Stimulated activated CD8-positive, alpha-beta memory T cell treated with anti-CD3 and anti-CD28 coated beads, Interleukin-12 subunit alpha, Interleukin-12 subunit beta, amount 100 ng/mL, for 1 hour (primary cell): ENCODE measurements around the gene HYAL2.

Experiments
- DNase-seq: peaks from one replicate; pipeline ENCODE4 v3.0.0-alpha.2; 2020; ENCODE audit warnings: low read depth

The HYAL2 gene

GRCh38 chr3:50330330-50330729 lies 7.8 kb upstream of the HYAL2 start:
- no peak for DNase-seq

- peak; percentile 90 for DNase-seq
Measured at GRCh38 chr3:50327943-50328691, 5.6 kb upstream of the HYAL2 start, which contains the start of gene TUSC2. Gene TUSC2, minus strand, starts transcription at chr3:50328223. Its CDS starts 124 bp downstream, at chr3:50328099.

GRCh38 chr3:50327129-50327528 lies 4.6 kb upstream of the HYAL2 start:
- no peak for DNase-seq

- no peak for DNase-seq
Measured at GRCh38 chr3:50326182-50326541, 3.6 kb upstream of the HYAL2 start.

DNA sequence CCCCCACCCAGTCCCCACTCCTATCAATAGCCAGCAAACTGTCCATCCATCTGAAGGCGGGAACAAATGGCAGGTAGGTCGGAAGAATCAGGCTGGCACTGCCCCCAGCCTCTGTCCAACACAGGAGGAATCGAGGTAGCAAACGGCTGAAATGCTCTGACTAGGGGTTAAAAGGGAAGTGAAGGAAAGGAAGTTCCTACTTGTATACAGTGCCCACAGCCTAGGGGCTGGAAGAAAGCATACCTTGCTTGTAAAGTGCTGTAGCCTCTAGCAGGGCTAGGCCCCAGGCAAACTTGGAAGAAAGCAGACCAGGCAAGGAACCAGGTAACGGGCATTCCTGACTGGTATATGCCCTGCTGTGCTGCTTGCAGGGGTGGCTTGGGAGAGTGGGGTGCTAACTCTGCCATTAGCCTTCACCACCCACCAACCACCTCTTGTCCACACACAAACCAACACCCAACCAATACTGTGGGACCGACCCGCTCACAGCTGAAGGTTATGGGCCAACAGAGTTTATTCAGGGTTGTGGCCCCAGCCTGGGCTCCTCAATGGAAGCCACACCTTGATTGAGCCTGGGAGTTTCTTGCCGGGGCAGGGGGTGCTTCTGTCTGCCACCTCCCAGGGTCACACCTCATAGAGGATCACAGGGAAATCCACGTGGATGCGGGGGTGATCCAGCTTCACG lies 3.1 kb upstream of the HYAL2 start:
- DNase-seq, result no peak

GRCh38 chr3:50325113-50325480 lies 2.6 kb upstream of the HYAL2 start:
- no peak for DNase-seq

GRCh38 chr3:50324351-50325112 lies 2.0 kb upstream of the HYAL2 start:
- DNase-seq, result peak; percentile 30

GRCh38 chr3:50323614-50324199 lies 1.2 kb upstream of the HYAL2 start:
- DNase-seq, result no peak

DNA sequence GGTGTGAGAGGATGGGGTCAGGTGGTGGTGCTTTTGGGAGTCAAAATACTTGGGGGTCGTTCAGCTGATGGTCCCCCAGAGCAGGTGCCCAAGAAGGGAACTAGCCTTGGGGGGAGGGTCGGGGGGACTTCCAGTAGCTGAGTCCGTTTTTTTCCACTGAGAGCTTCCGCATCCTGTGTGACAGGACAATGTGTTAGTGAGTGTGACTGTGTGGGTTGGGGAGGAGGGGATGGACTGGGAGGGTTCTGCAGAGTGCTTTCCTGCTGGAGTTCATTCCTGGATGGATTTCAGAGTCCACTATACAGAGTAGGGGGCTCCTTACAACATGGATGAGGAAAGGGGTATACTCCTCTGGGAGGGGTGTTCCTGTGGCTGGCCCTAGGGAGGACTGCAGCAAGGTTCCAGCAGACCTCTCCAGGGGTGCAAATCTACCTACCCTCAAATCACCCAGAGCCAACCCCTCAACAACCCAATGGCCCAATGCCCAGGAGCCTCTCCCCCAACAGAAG lies 601 bp upstream of the HYAL2 start:
- DNase-seq, result no peak

- no peak for DNase-seq
Measured at GRCh38 chr3:50322115-50322385, 495 bp downstream of the HYAL2 start.

- DNase-seq, result peak; percentile 67
Measured at GRCh38 chr3:50321336-50322114, 1.0 kb downstream of the HYAL2 start.

- DNase-seq, result peak; percentile 24
Measured at GRCh38 chr3:50320853-50321335, 1.7 kb downstream of the HYAL2 start.

GRCh38 chr3:50319894-50320625 lies 2.5 kb downstream of the HYAL2 start:
- DNase-seq, result no peak

GRCh38 chr3:50319181-50319893 lies 3.2 kb downstream of the HYAL2 start:
- DNase-seq, result no peak

DNA sequence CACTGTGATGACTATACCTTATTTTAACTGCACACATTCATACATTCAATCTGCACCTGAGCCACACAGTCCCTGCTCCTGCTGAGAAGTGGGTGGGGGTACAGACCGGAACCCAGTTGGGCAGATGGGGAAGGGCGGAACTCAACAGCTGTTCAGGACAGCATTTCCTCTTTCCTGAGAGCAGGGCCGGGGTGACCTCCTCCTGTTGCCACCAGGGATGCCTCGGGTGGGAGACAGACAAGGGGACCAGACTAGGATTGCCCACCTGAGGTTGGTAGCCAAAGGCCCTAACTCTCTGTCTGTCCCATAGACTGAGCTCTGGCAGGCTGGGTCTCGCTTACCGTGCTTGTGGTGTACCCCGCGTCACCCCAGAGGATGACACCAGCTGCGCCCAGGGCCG lies 3.9 kb downstream of the HYAL2 start:
- DNase-seq, result no peak

DNA sequence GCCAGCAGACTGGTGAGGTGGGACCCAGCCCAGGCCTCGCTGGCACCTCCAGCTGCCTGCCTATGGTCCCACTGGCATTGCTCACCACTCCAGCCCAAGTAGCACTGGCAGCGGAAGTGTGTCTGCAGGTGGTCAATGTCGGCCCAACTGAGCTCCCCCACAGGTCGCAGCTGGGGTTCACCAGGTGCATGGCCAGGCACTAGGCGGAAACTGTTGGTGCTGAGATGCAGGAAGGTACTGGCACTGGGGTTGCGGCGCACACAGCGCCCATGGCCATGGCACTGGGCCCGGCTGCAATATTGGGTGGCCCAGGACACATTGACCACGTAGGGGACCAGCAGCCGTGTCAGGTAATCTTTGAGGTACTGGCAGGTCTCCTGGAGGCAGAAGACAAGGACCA lies 4.4 kb downstream of the HYAL2 start:
- DNase-seq, result no peak

DNA sequence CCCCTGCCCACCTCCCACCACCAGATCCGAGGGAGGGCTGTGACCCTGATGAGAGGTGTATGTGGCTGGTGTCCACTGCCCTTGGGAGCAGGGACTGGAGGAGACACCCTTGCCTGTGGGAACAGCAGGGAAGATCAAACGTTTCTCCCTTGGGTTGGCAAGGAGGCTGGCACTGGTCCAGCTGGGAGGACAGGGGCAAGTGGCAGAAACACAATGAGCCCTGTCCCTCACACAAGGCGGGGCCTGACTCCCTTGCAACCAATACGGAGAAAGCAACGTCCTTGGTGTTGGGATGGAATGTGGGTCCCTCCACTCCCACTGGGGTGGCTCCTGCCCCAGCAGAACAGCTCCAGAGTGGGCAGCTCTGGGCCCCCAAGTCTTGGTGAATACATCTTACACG lies 5.2 kb downstream of the HYAL2 start:
- DNase-seq, result no peak

- peak; percentile 59 for DNase-seq
Measured at GRCh38 chr3:50316657-50317242, 5.8 kb downstream of the HYAL2 start.

DNA sequence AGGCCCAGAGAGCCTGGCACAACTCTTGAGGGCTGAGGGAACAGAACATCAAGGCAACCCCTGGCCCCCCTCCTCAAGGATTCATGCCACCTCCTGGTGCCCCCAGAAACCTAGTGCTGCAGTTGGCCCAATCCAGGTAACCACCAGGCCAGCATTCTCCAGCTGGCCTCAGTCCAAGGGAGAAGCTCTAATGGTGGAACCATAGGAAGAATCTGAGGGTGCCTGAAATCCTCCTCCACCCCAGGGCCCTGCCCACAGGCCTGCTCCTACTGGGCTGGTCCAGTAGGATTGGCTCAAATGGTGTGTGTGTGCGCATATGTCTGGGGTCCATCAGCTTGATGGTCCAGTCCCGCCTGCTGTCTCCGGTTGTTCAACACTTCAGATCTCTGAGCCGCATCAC lies 7.7 kb downstream of the HYAL2 start:
- no peak for DNase-seq

- DNase-seq, result no peak
Measured at GRCh38 chr3:50314342-50314741, 8.2 kb downstream of the HYAL2 start.
